ENCODE data around the gene PPP2R5C. TPM values are rescaled to one million over a fixed set of nuclear protein-coding genes. Genes with fewer than 3 reads are reported as not detected.

PPP2R5C gene
- total RNA-seq, 4 donors from 2014 or later, result 73.7 to 90.5 (median 87.6) TPM

GRCh38 chr14:101813833-101814232, 52.3 kb downstream of the PPP2R5C start:
- DNase-seq (ENCODE audit: low spot score), result no peak
- TF ChIP-seq, protein P1, sequence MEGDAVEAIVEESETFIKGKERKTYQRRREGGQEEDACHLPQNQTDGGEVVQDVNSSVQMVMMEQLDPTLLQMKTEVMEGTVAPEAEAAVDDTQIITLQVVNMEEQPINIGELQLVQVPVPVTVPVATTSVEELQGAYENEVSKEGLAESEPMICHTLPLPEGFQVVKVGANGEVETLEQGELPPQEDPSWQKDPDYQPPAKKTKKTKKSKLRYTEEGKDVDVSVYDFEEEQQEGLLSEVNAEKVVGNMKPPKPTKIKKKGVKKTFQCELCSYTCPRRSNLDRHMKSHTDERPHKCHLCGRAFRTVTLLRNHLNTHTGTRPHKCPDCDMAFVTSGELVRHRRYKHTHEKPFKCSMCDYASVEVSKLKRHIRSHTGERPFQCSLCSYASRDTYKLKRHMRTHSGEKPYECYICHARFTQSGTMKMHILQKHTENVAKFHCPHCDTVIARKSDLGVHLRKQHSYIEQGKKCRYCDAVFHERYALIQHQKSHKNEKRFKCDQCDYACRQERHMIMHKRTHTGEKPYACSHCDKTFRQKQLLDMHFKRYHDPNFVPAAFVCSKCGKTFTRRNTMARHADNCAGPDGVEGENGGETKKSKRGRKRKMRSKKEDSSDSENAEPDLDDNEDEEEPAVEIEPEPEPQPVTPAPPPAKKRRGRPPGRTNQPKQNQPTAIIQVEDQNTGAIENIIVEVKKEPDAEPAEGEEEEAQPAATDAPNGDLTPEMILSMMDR (IDR thresholded peaks at IDR 0.05), result no peak
- no peak for ATAC-seq (ENCODE audit: low FRiP score)

- DNase-seq (ENCODE audit: low spot score), result no peak
Measured at GRCh38 chr14:101814934-101815333, 53.4 kb downstream of the PPP2R5C start.

GRCh38 chr14:101815994-101816393, 54.5 kb downstream of the PPP2R5C start:
- TF ChIP-seq, protein P1 (IDR thresholded peaks at IDR 0.05), result no peak
- DNase-seq (ENCODE audit: low spot score), result no peak
- ATAC-seq (ENCODE audit: low FRiP score), result no peak

More at GRCh38 chr14:101814934-101815333, 53.4 kb downstream of the PPP2R5C start:
- TF ChIP-seq, protein P1 (IDR thresholded peaks at IDR 0.05), result no peak
- ATAC-seq (ENCODE audit: low FRiP score), result no peak

GRCh38 chr14:101817501-101818001, 56.0 kb downstream of the PPP2R5C start:
- ATAC-seq (ENCODE audit: low FRiP score) (no peak), DNase-seq (ENCODE audit: low spot score) (no peak)
- TF ChIP-seq, protein P1 (IDR thresholded peaks at IDR 0.05), result no peak

DNA sequence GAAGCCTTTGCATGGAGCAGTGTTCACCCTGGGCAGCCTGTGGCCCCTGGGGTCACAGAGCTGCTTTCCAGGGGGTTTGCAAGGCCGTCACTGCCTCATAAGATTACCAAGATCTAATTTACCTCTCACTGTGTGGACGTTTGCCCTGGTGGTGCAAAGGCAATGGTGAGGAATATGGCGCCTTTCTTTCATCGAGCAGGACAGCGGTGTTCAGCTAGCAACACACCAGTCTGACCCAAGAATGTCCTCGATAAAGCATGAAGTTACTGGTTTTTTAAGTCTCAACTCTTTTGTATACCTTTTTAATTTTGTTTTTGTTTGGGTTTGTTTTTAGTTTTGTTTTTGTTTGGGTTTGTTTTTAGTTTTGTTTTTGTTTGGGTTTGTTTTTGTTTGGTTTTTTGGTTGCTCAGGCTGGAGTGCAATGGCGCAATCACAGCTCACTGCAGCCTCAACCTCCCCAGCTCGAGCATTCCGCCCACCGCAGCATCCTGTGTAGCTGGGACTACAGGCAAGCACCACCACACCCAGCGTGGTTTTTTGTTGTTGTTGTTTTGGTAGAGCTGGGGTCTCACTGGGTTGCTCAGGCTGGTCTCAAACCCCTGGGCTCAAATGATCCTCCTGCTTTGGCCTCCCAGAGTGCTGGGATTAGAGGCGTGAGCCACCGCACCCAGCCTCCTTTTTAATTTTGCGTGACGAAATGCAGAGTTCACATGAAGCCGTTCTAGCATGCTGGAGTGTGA, 57.9 kb downstream of the PPP2R5C start:
- ATAC-seq (ENCODE audit: low FRiP score) (no peak), DNase-seq (ENCODE audit: low spot score) (no peak)
- TF ChIP-seq, protein P1 (IDR thresholded peaks at IDR 0.05), result no peak

DNA sequence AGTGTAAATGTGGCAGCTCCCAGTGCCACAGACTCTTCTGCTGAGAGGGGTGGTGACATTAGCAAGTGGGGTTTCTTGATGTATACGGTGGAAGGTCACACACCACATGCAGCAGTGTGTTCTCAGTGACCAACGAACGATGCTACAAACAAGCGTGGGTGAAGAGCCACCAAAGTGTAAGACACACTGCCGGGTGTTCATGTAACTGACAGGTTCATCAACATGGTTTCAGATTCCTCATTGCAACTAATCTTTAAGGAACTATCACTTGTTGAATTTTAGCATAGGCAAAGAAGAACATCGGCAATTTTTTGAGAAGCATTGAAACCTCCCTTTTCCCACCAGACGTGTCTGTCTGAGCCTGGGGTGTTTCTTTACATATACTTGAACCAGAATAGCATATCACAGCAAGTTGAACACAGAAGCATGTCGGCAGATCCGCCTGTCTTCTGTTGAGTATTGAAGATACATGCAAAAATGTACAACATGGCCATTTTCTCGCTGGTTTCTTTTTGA, 58.8 kb downstream of the PPP2R5C start:
- TF ChIP-seq, protein P1 (IDR thresholded peaks at IDR 0.05), result no peak
- DNase-seq (ENCODE audit: low spot score) (no peak), ATAC-seq (ENCODE audit: low FRiP score) (no peak)

GRCh38 chr14:101821528-101821927, 60.0 kb downstream of the PPP2R5C start:
- ATAC-seq (ENCODE audit: low FRiP score) (no peak), DNase-seq (ENCODE audit: low spot score) (no peak)
- TF ChIP-seq, protein P1 (IDR thresholded peaks at IDR 0.05), result no peak

Data from omental fat pad (tissue), 4 donors.